GM12873 (cell line): Measurements from ENCODE around the gene CDH4.

Experiments
- CTCF ChIP-seq: IDR thresholded peaks from 2 replicates; pipeline ENCODE4 v1.5.1; 2012; ENCODE audit warnings: low read depth, mild to moderate bottlenecking, moderate library complexity, low read length, control low read depth; ENCODE audit not compliant: insufficient read depth; ENCODE audit errors: missing control alignments

The CDH4 gene

GRCh38 chr20:61850926-61851900 lies 599.2 kb downstream of the CDH4 start:
- TF ChIP-seq CTCF, result no peak

- no peak for TF ChIP-seq CTCF
These were observed 600.4 kb downstream of the CDH4 start for GRCh38 chr20:61852268-61853072.

- no peak for TF ChIP-seq CTCF
These were observed 601.3 kb downstream of the CDH4 start for GRCh38 chr20:61853073-61854005.

GRCh38 chr20:61855286-61855685 lies 603.2 kb downstream of the CDH4 start:
- TF ChIP-seq CTCF, result no peak

- no peak for TF ChIP-seq CTCF
These were observed 604.8 kb downstream of the CDH4 start for GRCh38 chr20:61856626-61857413.

GRCh38 chr20:61857414-61857775 lies 605.3 kb downstream of the CDH4 start:
- TF ChIP-seq CTCF, result no peak
